ENCODE measurements around the gene SELENOP.

SELENOP gene, protein sequence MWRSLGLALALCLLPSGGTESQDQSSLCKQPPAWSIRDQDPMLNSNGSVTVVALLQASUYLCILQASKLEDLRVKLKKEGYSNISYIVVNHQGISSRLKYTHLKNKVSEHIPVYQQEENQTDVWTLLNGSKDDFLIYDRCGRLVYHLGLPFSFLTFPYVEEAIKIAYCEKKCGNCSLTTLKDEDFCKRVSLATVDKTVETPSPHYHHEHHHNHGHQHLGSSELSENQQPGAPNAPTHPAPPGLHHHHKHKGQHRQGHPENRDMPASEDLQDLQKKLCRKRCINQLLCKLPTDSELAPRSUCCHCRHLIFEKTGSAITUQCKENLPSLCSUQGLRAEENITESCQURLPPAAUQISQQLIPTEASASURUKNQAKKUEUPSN

DNA sequence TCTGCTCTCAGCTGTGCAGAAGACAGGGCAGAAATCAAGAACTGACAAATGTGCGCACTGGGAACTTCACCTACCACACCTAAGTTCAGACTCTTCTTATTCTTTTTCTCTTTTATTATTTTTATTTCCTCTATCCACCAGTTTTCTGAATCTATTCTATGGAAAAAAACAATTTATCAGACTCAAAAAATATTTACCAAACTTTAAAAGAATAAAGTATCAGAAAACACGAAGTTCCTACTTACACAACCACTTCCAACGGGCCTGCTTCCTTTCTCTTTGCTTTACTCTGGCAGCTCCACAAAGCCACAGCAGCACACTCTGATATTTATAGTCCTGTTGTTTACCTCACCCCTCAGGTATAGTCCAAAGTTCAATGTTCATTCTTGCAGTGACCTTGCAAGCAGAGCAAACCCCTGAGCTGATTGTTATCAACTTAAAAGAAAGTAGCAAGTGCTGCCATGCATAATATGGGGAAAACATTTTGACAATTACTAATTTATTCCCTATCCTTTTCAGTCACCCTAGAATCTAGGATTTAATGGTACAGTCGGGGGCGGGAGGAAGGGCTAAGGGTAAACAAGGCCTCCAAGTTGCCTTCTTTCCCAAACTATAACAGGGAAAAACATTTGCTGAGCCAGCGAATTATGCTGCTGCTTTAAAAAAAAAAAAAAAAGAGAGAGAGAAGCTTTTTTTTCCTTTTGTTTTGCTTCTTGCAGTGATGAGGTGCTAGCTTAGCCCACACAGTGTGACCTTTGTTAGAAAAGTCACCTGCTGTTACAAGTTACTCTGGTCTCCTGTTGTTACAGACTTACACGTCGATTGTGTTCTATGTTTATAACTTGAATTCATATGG lies at the start of gene SELENOP:
Gene SELENOP, minus strand, starts transcription at position 302 of the 856 bp plus-strand sequence. CDS start 3,539 bp downstream, outside the sequence.
- no peak within 1 kb of the TSS for H3K4me3 ChIP-seq (ENCODE audit: low read depth, low read length)
- no peaks in the 10 kb centered on the region for H3K36me3 ChIP-seq (replicated peaks)
- DNase-seq = no peak
- in situ Hi-C loops (cut with HindIII; ENCODE audit: low pct_ligation_motif_present, low sequenced_read_pairs) = no loop called here
- TF ChIP-seq, protein P1, sequence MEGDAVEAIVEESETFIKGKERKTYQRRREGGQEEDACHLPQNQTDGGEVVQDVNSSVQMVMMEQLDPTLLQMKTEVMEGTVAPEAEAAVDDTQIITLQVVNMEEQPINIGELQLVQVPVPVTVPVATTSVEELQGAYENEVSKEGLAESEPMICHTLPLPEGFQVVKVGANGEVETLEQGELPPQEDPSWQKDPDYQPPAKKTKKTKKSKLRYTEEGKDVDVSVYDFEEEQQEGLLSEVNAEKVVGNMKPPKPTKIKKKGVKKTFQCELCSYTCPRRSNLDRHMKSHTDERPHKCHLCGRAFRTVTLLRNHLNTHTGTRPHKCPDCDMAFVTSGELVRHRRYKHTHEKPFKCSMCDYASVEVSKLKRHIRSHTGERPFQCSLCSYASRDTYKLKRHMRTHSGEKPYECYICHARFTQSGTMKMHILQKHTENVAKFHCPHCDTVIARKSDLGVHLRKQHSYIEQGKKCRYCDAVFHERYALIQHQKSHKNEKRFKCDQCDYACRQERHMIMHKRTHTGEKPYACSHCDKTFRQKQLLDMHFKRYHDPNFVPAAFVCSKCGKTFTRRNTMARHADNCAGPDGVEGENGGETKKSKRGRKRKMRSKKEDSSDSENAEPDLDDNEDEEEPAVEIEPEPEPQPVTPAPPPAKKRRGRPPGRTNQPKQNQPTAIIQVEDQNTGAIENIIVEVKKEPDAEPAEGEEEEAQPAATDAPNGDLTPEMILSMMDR (IDR thresholded peaks at IDR 0.05; ENCODE audit: low read depth, low read length, missing control alignments) = no peak
- no peaks in the 10 kb centered on the region for H3K27me3 ChIP-seq (replicated peaks)
- H3K27ac ChIP-seq = no peak within 1 kb of the TSS

DNA sequence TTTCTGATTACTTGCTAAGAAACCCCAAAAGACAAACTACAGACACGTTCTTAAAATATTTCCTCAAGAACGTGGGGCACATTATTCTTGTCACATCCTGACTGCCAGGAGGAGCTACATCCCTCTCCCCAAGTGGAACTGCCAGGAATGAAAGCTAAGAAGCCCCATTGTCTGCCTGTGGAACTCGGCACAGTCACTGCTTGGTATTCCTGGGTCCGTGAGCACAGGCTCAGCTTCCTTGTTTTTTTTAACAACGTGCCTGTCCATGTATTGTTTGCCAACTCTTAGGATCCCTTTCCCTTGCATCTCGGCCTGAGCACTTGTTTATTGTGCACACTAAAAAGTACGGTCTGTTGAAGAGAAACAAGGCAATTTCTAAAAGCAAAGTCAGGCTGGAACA lies 47.0 kb upstream of the SELENOP start:
- no peak overlapping the region for H3K4me3 ChIP-seq (ENCODE audit: low read depth, low read length)
- in situ Hi-C loops (cut with HindIII; ENCODE audit: low pct_ligation_motif_present, low sequenced_read_pairs) = no loop called here
- TF ChIP-seq, protein P1 (IDR thresholded peaks at IDR 0.05; ENCODE audit: low read depth, low read length, missing control alignments) = no peak
- no peak for DNase-seq
- no peaks in the 10 kb centered on the region for H3K36me3 ChIP-seq (replicated peaks)
- no peak overlapping the region for H3K27ac ChIP-seq
- H3K27me3 ChIP-seq (replicated peaks) = no peaks in the 10 kb centered on the region

DNA sequence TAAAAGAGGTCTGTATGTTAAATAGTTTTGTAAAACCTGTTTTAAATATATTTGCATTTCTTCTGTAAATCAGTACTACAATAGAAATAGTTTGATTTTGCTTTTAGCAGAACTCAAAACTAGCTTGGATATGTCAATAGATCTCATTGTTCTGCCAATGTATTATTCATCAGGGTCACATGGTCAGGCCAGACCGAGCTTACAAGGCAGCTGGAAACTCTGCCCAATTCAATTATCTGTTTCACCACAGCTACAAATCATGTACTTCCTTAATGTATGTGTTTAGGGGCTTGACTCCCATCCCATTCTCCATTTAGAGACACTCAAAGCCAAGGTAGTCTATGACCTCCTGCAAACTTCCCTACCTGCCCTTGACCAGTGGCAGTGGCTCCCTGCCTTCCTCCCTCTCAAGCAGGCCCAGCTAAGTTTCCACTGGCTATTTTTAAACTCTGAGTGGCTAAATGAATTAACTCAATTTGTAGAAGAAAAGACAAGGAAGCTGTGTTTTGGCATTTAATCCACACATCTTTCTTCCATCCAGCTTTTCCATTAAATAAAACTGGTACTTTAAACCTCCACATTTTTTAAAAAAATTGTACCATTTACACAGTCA lies 46.4 kb upstream of the SELENOP start:
- Histone ChIP-seq H3K27ac (no peak overlapping the region), H3K4me3 (ENCODE audit: low read depth, low read length) (no peak overlapping the region)
- in situ Hi-C loops (cut with HindIII; ENCODE audit: low pct_ligation_motif_present, low sequenced_read_pairs) = no loop called here

DNA sequence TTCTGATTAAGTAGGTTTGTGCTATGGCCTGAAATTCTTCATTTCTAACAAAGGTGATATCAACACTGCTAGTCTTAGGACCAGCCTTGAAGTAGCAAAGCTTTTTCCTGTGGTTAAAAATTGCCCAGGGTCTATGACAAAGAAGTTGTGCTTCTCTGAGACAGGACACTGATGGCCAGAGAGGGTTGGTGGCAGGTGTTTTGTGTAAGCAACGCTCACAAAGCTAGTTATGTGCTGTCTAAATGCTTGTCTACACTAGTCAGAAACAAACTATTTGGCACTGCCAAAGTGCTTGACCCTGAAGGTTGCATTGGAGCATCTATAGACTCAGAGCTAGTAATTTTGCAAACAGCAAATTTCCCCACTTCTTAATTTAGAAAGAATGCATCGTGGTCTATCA lies 44.1 kb upstream of the SELENOP start:
- Histone ChIP-seq H3K27me3 (replicated peaks) (no peaks in the 10 kb centered on the region), H3K27ac (no peak overlapping the region), H3K4me3 (ENCODE audit: low read depth, low read length) (no peak overlapping the region), H3K36me3 (replicated peaks) (no peaks in the 10 kb centered on the region)
- TF ChIP-seq, protein P1 (IDR thresholded peaks at IDR 0.05; ENCODE audit: low read depth, low read length, missing control alignments) = no peak
- in situ Hi-C loops (cut with HindIII; ENCODE audit: low pct_ligation_motif_present, low sequenced_read_pairs) = no loop called here
- no peak for DNase-seq

More for the DNA sequence above, 46.4 kb upstream of the SELENOP start:
- TF ChIP-seq, protein P1 (IDR thresholded peaks at IDR 0.05; ENCODE audit: low read depth, low read length, missing control alignments) = no peak
- H3K36me3 ChIP-seq (replicated peaks) = no peaks in the 10 kb centered on the region
- no peaks in the 10 kb centered on the region for H3K27me3 ChIP-seq (replicated peaks)
- DNase-seq = no peak

DNA sequence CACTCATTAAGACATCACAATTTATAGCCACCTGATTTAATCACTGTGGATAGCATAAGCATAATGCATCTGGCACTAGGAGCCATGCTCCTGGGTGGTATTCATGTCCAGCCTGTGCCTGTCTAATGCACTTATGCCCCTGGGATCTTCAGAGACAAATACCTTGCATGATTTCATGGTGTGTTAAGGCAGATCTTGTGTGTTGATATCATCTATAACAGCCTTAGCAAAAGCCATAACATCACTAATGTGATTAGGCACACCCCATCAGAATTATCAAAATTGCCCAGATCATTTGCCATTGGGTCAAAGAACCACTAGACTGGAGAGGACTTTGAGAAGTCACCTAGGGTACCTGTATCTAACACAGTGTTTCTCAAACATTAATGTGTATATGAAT lies 43.7 kb upstream of the SELENOP start:
- Histone ChIP-seq H3K27me3 (replicated peaks) (no peaks in the 10 kb centered on the region), H3K36me3 (replicated peaks) (no peaks in the 10 kb centered on the region), H3K4me3 (ENCODE audit: low read depth, low read length) (no peak overlapping the region), H3K27ac (no peak overlapping the region)
- TF ChIP-seq, protein P1 (IDR thresholded peaks at IDR 0.05; ENCODE audit: low read depth, low read length, missing control alignments) = no peak
- in situ Hi-C loops (cut with HindIII; ENCODE audit: low pct_ligation_motif_present, low sequenced_read_pairs) = no loop called here
- DNase-seq = no peak
